Stomach (tissue), 9 donors: ENCODE measurements around the gene PAK5. TPM values are rescaled to one million over a fixed set of nuclear protein-coding genes. Genes with fewer than 3 reads are reported as not detected.

Experiments
- DNase-seq, 2 donors: peaks; one replicate each; pipeline versions ENCODE4 v3.0.0 to v3.0.0-alpha.2; 2013 to 2019
- H3K27ac ChIP-seq, 5 donors: fragments of 200-600 bp in 4 of 5; sonication (generic) in 4 of 5; one replicate each; pipeline ENCODE4 v1.5.1; 2013 to 2019; ENCODE audit warnings: mild to moderate bottlenecking in 1 of 5, moderate library complexity in 1 of 5
- H3K27me3 ChIP-seq, 3 donors: fragments of 200-600 bp; sonication (generic); one replicate each; pipeline ENCODE4 v1.5.1; 2017 to 2019; ENCODE audit warnings: mixed run types in 1 of 3
- H3K36me3 ChIP-seq, 4 donors: fragments of 200-600 bp; sonication (generic); 1 replicate in 3 of 4; 2 replicates in 1 of 4; pipeline ENCODE4 v1.5.1; 2016 to 2019
- H3K4me1 ChIP-seq, 4 donors: fragments of 200-600 bp; sonication (generic); one replicate each; pipeline ENCODE4 v1.5.1; 2016 to 2019
- H3K4me3 ChIP-seq, 4 donors: fragments of 200-600 bp; sonication (generic) in 3 of 4; one replicate each; pipeline ENCODE4 v1.5.1; 2016 to 2019; ENCODE audit warnings: mild to moderate bottlenecking in 1 of 4
- H3K9me3 ChIP-seq, 4 donors: fragments of 200-600 bp; sonication (generic); one replicate each; pipeline ENCODE4 v1.5.1; 2016 to 2019
- EP300 ChIP-seq: sonication (generic); formaldehyde crosslinking; IDR thresholded peaks from one replicate; pipeline ENCODE4 v1.6.1; 2017; ENCODE audit warnings: antibody characterized with exemption
- POLR2A ChIP-seq, 4 donors: fragments of 450-650 bp; IDR thresholded peaks; one replicate each; pipeline ENCODE4 v1.6.1; 2016; ENCODE audit warnings: antibody characterized with exemption in 4 of 4, control low read depth in 2 of 4, mild to moderate bottlenecking in 1 of 4, moderate library complexity in 1 of 4
- POLR2AphosphoS5 ChIP-seq, 3 donors: sonication (generic); formaldehyde crosslinking; IDR thresholded peaks; one replicate each; pipeline ENCODE4 v1.6.1; 2016; ENCODE audit warnings: antibody characterized with exemption in 3 of 3
- WGBS, 5 donors: extraction: QIAGEN DNeasy Blood & Tissue Kit in 3 of 5; methylation state at CpG; one replicate each; pipeline versions ENCODE4 v1.1.5 to v1.1.7; 2013 to 2018; 5-methylcytosine and 5-hydroxymethylcytosine counted together
- intact Hi-C: fragments of 100-400 bp; cut with DNase I; formaldehyde crosslinking; loops from one replicate; pipeline ENCODE4 v1.15.1; 2023; ENCODE audit warnings: low total_unique reads
- polyA plus RNA-seq, 3 donors: library from polyadenylated mRNA; stranded (reverse); fragments of 200-250 nt; gene quantifications; one replicate each; pipeline ENCODE4 v1.2.3, GENCODE V29; 2013
- total RNA-seq, 5 donors: library from RNA; depleted of rRNA; stranded (reverse); fragments of >200 nt; gene quantifications; one replicate each; pipeline versions ENCODE4 v1.1.0 to v1.2.3, GENCODE V29; 2014 to 2016
- TF ChIP-seq, protein P1 (sequence below), 7 experiments: fragments of 450-650 bp in 4 of 7; fragments of 200-600 bp in 3 of 7; sonication (generic) in 3 of 7; IDR thresholded peaks; one replicate each; pipeline ENCODE4 v1.5.1; 2016 to 2019; ENCODE audit warnings: antibody characterized with exemption in 7 of 7, control low read depth in 2 of 7, mild to moderate bottlenecking in 1 of 7
- donor health status: healthy with polysubstance abuse.
- donor health status: Bipolar disorder and iron deficiency.
- donor health status: healthy.

Gene PAK5
- total and polyA plus RNA-seq, 8 donors: under 0.01 to 0.92 (median 0.35) TPM; not detected in 3

DNA sequence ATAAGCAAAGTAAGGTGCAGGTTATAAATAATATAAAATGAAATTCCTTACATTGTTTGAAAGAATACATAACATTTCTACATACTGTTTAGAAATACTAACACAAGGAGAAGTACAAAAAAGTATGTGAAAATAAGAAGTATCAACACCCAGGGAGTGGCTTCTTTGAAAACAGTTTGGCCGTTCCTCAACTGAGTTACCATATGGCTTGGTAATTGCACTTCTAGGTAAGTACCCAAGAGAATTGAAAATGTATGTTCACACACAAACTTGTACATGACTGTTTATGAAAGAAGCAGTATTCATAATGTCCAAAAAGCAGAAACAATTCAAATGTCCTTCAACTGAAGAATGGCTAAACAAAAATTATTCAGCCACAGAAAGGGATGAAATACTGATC, 30.7 kb downstream of the PAK5 start:
- no peak for TF ChIP-seq POLR2A (IDR thresholded peaks at IDR 0.05)
- TF ChIP-seq, protein P1, sequence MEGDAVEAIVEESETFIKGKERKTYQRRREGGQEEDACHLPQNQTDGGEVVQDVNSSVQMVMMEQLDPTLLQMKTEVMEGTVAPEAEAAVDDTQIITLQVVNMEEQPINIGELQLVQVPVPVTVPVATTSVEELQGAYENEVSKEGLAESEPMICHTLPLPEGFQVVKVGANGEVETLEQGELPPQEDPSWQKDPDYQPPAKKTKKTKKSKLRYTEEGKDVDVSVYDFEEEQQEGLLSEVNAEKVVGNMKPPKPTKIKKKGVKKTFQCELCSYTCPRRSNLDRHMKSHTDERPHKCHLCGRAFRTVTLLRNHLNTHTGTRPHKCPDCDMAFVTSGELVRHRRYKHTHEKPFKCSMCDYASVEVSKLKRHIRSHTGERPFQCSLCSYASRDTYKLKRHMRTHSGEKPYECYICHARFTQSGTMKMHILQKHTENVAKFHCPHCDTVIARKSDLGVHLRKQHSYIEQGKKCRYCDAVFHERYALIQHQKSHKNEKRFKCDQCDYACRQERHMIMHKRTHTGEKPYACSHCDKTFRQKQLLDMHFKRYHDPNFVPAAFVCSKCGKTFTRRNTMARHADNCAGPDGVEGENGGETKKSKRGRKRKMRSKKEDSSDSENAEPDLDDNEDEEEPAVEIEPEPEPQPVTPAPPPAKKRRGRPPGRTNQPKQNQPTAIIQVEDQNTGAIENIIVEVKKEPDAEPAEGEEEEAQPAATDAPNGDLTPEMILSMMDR (IDR thresholded peaks at IDR 0.05): no peak
- TF ChIP-seq POLR2AphosphoS5 (IDR thresholded peaks at IDR 0.05): no peak
- no peak for TF ChIP-seq EP300
- no peaks in the 10 kb centered on the region for H3K4me1 ChIP-seq
- 90 to 98% (median 91%) methylated on average over 1 of the region's 1 CpG for WGBS, 5 donors
- no peak overlapping the region for H3K27ac ChIP-seq
- no peaks in the 10 kb centered on the region for H3K27me3 ChIP-seq
- no peaks in the 10 kb centered on the region for H3K36me3 ChIP-seq
- no peak overlapping the region for H3K4me3 ChIP-seq
- no peaks in the 10 kb centered on the region for H3K9me3 ChIP-seq
- intact Hi-C loops: no loop called here
- no peak for DNase-seq

DNA sequence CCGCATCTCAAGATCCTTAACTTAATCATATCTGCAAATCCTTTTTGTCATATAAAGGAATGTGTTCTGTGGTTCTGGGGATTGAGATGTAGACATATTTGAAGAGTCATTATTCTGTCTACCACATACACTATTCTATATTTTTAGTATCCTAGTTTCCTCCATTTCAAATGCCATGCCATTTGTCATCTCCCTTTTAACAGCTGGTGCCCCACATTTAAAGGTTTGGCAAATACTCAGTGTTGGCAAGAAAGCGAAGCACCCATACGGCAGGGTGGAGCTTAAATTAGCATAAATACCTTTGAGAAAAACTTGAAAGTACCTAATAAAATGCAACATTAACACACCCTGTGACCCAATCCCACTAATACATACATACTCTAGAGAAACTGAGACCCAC, 31.7 kb downstream of the PAK5 start:
- no peak for DNase-seq
- 85 to 96% (median 90%) methylated on average over 3 of the region's 3 CpGs for WGBS, 5 donors
- no peak overlapping the region for H3K4me3 ChIP-seq
- H3K9me3 ChIP-seq: no peaks in the 10 kb centered on the region
- no peaks in the 10 kb centered on the region for H3K36me3 ChIP-seq
- no peaks in the 10 kb centered on the region for H3K4me1 ChIP-seq
- TF ChIP-seq POLR2AphosphoS5 (IDR thresholded peaks at IDR 0.05) (no peak), EP300 (no peak), POLR2A (IDR thresholded peaks at IDR 0.05) (no peak)
- TF ChIP-seq, protein P1 (IDR thresholded peaks at IDR 0.05): no peak
- intact Hi-C loops: no loop called here
- no peaks in the 10 kb centered on the region for H3K27me3 ChIP-seq
- H3K27ac ChIP-seq: no peak overlapping the region

DNA sequence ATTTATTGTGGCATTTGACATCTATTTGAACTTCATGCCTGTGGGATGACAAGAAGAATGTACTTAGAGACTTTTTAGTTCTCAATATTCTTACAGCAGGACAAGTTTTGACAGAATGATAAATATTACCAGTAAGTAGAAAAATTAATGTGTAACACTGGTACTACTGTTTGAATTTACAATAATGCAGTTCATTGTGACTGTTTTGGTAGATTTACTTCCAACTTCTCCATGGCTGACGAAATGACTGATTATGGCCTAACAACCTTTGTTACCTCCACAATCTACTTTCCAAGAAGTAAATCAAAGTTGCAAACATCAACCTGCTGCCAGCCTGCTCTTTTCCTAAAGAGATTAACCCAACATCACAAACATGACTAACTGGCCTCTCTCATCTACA, 38.5 kb downstream of the PAK5 start:
- TF ChIP-seq EP300 (no peak), POLR2A (IDR thresholded peaks at IDR 0.05) (no peak)

DNA sequence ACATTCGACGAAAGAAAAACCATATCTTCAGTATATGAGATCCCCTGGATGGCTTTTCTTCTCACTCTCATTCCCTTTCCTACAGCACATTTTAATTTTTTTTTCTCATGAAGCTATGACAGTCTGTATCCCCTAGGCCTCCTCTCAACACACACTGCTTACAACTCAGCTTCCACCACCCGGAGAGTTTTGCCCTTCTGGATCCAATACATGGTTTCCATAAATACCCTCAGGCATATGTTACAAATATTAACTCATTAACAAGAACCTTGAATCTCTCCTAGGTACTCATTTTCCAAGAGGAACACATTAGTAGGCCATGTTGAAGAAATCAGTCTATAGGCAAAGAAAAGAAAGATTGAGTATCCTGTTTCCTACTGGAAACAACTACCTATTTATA, 44.0 kb downstream of the PAK5 start:
- Histone ChIP-seq H3K27ac (no peak overlapping the region), H3K4me3 (no peak overlapping the region), H3K4me1 (no peaks in the 10 kb centered on the region), H3K36me3 (no peaks in the 10 kb centered on the region), H3K9me3 (peaks cover 0 to 5% (median 0%) of the 10 kb centered on the region in 4 donors), H3K27me3 (no peaks in the 10 kb centered on the region)
- no peak for DNase-seq
- intact Hi-C loops: no loop called here
- WGBS, 5 donors: 86 to 97% (median 90%) methylated on average over 3 of the region's 3 CpGs
- TF ChIP-seq POLR2A (IDR thresholded peaks at IDR 0.05) (no peak), EP300 (no peak), POLR2AphosphoS5 (IDR thresholded peaks at IDR 0.05) (no peak)
- TF ChIP-seq, protein P1 (IDR thresholded peaks at IDR 0.05): no peak

More for the DNA sequence above, 38.5 kb downstream of the PAK5 start:
- 12 to 43% (median 24%) methylated on average over 1 of the region's 1 CpG for WGBS, 5 donors
- Histone ChIP-seq H3K4me3 (no peak overlapping the region), H3K27ac (no peak overlapping the region), H3K4me1 (no peaks in the 10 kb centered on the region), H3K36me3 (no peaks in the 10 kb centered on the region), H3K27me3 (no peaks in the 10 kb centered on the region), H3K9me3 (no peaks in the 10 kb centered on the region)
- peak in 1 of 2 donors; percentile 36 for DNase-seq
- intact Hi-C loops: no loop called here

DNA sequence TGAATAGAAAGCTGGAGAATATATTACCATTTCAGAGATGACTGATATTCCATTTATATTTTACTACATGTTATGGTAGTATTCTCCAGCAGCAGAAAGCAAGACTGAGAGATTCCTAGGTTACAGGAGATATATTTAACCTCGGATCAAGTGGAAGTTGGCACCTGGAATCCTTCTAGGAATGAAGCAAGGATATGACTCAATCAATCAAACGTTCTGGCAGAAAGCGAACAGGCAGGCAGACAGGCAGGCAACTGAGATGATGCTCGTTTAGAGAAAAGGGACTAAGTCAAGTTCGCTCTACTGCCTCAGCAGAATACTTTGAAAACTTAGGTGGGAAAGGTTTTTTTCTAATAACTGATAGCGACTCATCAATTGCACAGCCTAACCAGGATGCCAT, 46.2 kb downstream of the PAK5 start:
- intact Hi-C loops: no loop called here

More for the DNA sequence above, 46.2 kb downstream of the PAK5 start:
- H3K4me3 ChIP-seq: no peak overlapping the region
- no peaks in the 10 kb centered on the region for H3K36me3 ChIP-seq
- no peaks in the 10 kb centered on the region for H3K27me3 ChIP-seq
- no peak overlapping the region for H3K27ac ChIP-seq
- 73 to 79% (median 76%) methylated on average over 6 of the region's 6 CpGs for WGBS, 5 donors
- no peaks in the 10 kb centered on the region for H3K4me1 ChIP-seq
- H3K9me3 ChIP-seq: peaks cover 0 to 5% (median 0%) of the 10 kb centered on the region in 4 donors
- TF ChIP-seq, protein P1 (IDR thresholded peaks at IDR 0.05): no peak
- TF ChIP-seq POLR2AphosphoS5 (IDR thresholded peaks at IDR 0.05) (no peak), EP300 (no peak), POLR2A (IDR thresholded peaks at IDR 0.05) (no peak)
- no peak for DNase-seq
